Gastroesophageal sphincter (tissue), 3 donors: ENCODE data around the gene C1D.

Experiments used
- POLR2AphosphoS5 ChIP-seq: sonication (generic); formaldehyde crosslinking; IDR thresholded peaks from one replicate; pipeline ENCODE4 v1.6.1; 2017; ENCODE audit warnings: antibody characterized with exemption
- TF ChIP-seq, protein P1 (sequence below), 4 experiments: fragments of 200-600 bp in 2 of 4; fragments of 450-650 bp in 2 of 4; sonication (generic) in 1 of 4; IDR thresholded peaks; one replicate each; pipeline ENCODE4 v1.5.1; 2017 to 2019; ENCODE audit warnings: antibody characterized with exemption in 4 of 4, mild to moderate bottlenecking in 2 of 4, moderate library complexity in 2 of 4

DNA sequence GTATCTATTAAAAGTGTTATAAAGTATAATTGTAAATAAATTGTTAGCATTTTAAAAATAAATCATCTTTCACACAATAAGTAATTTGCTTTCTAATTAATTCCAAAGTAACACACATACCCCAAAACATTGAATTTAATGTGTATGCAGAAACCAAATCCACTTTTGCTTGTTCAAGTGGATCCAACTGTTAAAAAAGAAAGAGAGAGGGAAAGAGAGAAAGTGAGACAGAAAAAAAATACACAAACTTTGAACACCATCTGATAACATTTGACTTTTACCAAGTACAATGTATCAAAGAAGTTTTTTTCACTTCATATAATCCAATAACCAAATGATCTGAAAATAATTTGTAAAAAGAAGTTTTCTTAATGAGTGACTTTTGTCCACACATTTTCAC is 16.6 kb downstream of the C1D start:
- TF ChIP-seq, protein P1, sequence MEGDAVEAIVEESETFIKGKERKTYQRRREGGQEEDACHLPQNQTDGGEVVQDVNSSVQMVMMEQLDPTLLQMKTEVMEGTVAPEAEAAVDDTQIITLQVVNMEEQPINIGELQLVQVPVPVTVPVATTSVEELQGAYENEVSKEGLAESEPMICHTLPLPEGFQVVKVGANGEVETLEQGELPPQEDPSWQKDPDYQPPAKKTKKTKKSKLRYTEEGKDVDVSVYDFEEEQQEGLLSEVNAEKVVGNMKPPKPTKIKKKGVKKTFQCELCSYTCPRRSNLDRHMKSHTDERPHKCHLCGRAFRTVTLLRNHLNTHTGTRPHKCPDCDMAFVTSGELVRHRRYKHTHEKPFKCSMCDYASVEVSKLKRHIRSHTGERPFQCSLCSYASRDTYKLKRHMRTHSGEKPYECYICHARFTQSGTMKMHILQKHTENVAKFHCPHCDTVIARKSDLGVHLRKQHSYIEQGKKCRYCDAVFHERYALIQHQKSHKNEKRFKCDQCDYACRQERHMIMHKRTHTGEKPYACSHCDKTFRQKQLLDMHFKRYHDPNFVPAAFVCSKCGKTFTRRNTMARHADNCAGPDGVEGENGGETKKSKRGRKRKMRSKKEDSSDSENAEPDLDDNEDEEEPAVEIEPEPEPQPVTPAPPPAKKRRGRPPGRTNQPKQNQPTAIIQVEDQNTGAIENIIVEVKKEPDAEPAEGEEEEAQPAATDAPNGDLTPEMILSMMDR (IDR thresholded peaks at IDR 0.05), result no peak
- no peak for TF ChIP-seq POLR2AphosphoS5
